Stomach (tissue), 4 donors: ENCODE results near the gene IGSF6.

Experiments used
- CTCF ChIP-seq, 7 experiments: fragments of 450-650 bp in 4 of 7; fragments of 200-600 bp in 3 of 7; sonication (generic) in 3 of 7; IDR thresholded peaks; one replicate each; pipeline ENCODE4 v1.5.1; 2016 to 2019; ENCODE audit warnings: antibody characterized with exemption in 7 of 7, control low read depth in 2 of 7, mild to moderate bottlenecking in 1 of 7
- EP300 ChIP-seq: sonication (generic); formaldehyde crosslinking; IDR thresholded peaks from one replicate; pipeline ENCODE4 v1.6.1; 2017; ENCODE audit warnings: antibody characterized with exemption
- POLR2A ChIP-seq, 4 donors: fragments of 450-650 bp; IDR thresholded peaks; one replicate each; pipeline ENCODE4 v1.6.1; 2016; ENCODE audit warnings: antibody characterized with exemption in 4 of 4, control low read depth in 2 of 4, mild to moderate bottlenecking in 1 of 4, moderate library complexity in 1 of 4
- POLR2AphosphoS5 ChIP-seq, 3 donors: sonication (generic); formaldehyde crosslinking; IDR thresholded peaks; one replicate each; pipeline ENCODE4 v1.6.1; 2016; ENCODE audit warnings: antibody characterized with exemption in 3 of 3

- no peak for TF ChIP-seq EP300
- TF ChIP-seq CTCF (IDR thresholded peaks at IDR 0.05), result no peak
- no peak for TF ChIP-seq POLR2A (IDR thresholded peaks at IDR 0.05)
- no peak for TF ChIP-seq POLR2AphosphoS5 (IDR thresholded peaks at IDR 0.05)
These were observed 48.5 kb downstream of the IGSF6 start for GRCh38 chr16:21603928-21604327.
